Heart left ventricle (tissue), 13 donors: ENCODE results near the gene C6orf118.

Experiments
- POLR2A ChIP-seq, 2 donors: fragments of 450-650 bp; IDR thresholded peaks; one replicate each; pipeline ENCODE4 v1.6.1; 2017; ENCODE audit warnings: antibody characterized with exemption in 2 of 2, mild to moderate bottlenecking in 2 of 2, moderate library complexity in 2 of 2
- TF ChIP-seq, protein P1 (sequence below), 12 donors: fragments of 200-600 bp; sonication (generic) in 4 of 12; IDR thresholded peaks; one replicate each; pipeline versions ENCODE4 v1.5.0 to v1.8.0; 2018 to 2022; ENCODE audit warnings: antibody characterized with exemption in 12 of 12, mild to moderate bottlenecking in 5 of 12
- donor health status: ischemic (EF 13 %, LVEDD 7.1; RV severe dilation, severe dysfunction).
- donor health status: DM: no; HTN: yes; CAD: no.
- donor health status: DM: no; HTN: no; CAD: no.
- donor health status: ischemic (EF 25% LVEDD 6.9; RV normal size, moderate dysfunction).
- donor health status: ischemic (EF 25% LVEDD 5.7; RV mildly dilated, moderate dysfunction).
- donor health status: ischemic (EF 35%, LVEDD 5.7; RV mildly dilated, moderate dysfunction).
- donor health status: nonischemic (EF 11% LVEDD 7.7; RV severe dilation, severe dysfunction).
- donor health status: DM: yes; HTN: yes; CAD: no.
- donor health status: PGD.
- donor health status: ischemic (EF 29% LVEDD 5.4; RV normal size, mild dysfunction).
- donor health status: nonischemic (EF 23%, LVEDD 6.1; RV moderate dilation, normal function).

DNA sequence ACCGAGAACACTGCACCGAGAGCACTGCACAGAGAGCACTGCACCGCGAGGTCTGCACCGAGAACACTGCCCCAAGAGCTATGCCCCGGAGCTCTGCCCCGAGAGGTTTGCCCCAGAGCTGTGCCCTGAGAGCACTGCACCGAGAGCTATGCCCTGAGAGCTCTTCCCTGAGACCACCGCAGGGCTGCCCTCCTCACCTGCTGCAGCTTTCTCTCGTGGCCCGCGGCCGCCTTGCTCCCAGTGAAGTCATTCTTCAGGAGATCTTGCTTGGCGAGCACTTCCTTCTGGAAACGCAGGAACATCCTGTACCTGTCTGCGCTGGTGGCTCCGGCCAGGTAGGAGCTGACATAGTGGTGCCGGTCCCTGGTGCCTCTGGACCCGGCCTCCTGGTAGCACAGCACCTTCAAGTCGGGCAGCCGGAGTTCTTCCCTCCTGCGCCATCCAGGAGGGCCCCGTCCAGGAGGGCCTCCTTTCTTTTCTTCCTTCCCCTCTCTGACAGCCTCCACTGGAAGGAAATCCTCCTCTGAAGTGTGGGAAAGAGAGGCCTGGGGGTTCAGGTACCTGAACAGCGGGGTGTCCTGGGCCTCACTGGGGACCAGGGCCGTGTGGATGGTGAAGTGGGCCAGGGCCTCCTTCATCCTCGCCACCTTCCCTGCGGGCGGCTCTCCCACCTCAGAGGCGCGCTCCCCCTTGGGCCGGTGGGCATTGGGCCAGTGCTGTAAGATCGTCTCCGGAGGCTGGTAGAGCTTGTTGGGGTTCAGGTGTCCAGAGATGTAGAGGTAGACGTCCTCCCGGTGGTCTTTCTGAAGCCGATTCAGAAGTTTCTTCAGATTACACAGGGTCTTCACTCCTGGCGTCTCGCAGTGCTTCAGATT is 7.8 kb downstream of the C6orf118 start:
- TF ChIP-seq, protein P1, sequence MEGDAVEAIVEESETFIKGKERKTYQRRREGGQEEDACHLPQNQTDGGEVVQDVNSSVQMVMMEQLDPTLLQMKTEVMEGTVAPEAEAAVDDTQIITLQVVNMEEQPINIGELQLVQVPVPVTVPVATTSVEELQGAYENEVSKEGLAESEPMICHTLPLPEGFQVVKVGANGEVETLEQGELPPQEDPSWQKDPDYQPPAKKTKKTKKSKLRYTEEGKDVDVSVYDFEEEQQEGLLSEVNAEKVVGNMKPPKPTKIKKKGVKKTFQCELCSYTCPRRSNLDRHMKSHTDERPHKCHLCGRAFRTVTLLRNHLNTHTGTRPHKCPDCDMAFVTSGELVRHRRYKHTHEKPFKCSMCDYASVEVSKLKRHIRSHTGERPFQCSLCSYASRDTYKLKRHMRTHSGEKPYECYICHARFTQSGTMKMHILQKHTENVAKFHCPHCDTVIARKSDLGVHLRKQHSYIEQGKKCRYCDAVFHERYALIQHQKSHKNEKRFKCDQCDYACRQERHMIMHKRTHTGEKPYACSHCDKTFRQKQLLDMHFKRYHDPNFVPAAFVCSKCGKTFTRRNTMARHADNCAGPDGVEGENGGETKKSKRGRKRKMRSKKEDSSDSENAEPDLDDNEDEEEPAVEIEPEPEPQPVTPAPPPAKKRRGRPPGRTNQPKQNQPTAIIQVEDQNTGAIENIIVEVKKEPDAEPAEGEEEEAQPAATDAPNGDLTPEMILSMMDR (IDR thresholded peaks at IDR 0.05) = no peak
- no peak for TF ChIP-seq POLR2A (IDR thresholded peaks at IDR 0.05)
